CD14-positive monocyte (primary cell): ENCODE measurements around the gene MUC7. TPM values are rescaled to one million over a fixed set of nuclear protein-coding genes. Genes with fewer than 3 reads are reported as not detected.

Experiments
- DNase-seq, 3 donors: peaks; one replicate each; pipeline ENCODE4 v3.0.0-alpha.2; 2011 to 2022
- H2AFZ ChIP-seq: 2 replicates; pipeline ENCODE4 v1.6.0; 2012; ENCODE audit warnings: mild to moderate bottlenecking, low read depth, low read length, inconsistent platforms; ENCODE audit not compliant: insufficient read depth, poor library complexity, severe bottlenecking
- H3K27ac ChIP-seq, 2 donors: 1 replicate in 1 of 2; 2 replicates in 1 of 2; pipeline ENCODE4 v1.5.1; 2012 to 2013; ENCODE audit warnings: low read length in 2 of 2, control low read depth in 1 of 2, inconsistent platforms in 1 of 2, low read depth in 1 of 2, mild to moderate bottlenecking in 1 of 2
- H3K27me3 ChIP-seq, 2 donors: one replicate each; pipeline versions ENCODE4 v1.6.0 to v1.6.1; 2011 to 2013; ENCODE audit warnings: low read length in 2 of 2; ENCODE audit not compliant: control insufficient read depth in 2 of 2, insufficient read depth in 2 of 2
- H3K36me3 ChIP-seq, 2 donors: replicated peaks in 1 of 2; 1 replicate in 1 of 2; 2 replicates in 1 of 2; pipeline versions ENCODE4 v1.5.1 to v1.6.1; 2012 to 2013; ENCODE audit warnings: low read length in 2 of 2, control low read depth in 1 of 2, inconsistent platforms in 1 of 2, mild to moderate bottlenecking in 1 of 2; ENCODE audit not compliant: insufficient read depth in 2 of 2, control insufficient read depth in 1 of 2
- H3K4me1 ChIP-seq, 2 donors: 1 replicate in 1 of 2; 2 replicates in 1 of 2; pipeline versions ENCODE4 v1.5.1 to v1.6.1; 2012 to 2013; ENCODE audit warnings: low read length in 2 of 2, control low read depth in 1 of 2, inconsistent platforms in 1 of 2, mild to moderate bottlenecking in 1 of 2, moderate library complexity in 1 of 2; ENCODE audit not compliant: insufficient read depth in 2 of 2, control insufficient read depth in 1 of 2
- H3K4me2 ChIP-seq: replicated peaks from 2 replicates; pipeline ENCODE3; 2012; ENCODE audit warnings: low read length, moderate library complexity, mild to moderate bottlenecking; ENCODE audit not compliant: poor library complexity, severe bottlenecking; ENCODE audit errors: extremely low read depth
- H3K4me3 ChIP-seq, 3 experiments: fragments of 200-600 bp in 1 of 3; sonication (generic) in 1 of 3; replicated peaks in 1 of 3; 1 replicate in 2 of 3; 2 replicates in 1 of 3; pipeline ENCODE4 v1.5.1; 2011 to 2013; ENCODE audit warnings: low read length in 3 of 3, mild to moderate bottlenecking in 3 of 3, control low read depth in 2 of 3, low read depth in 2 of 3, inconsistent platforms in 1 of 3, moderate library complexity in 1 of 3
- H3K79me2 ChIP-seq: 2 replicates; pipeline ENCODE4 v1.6.0; 2012; ENCODE audit warnings: mild to moderate bottlenecking, control low read depth, inconsistent platforms, low read length, moderate library complexity; ENCODE audit not compliant: insufficient read depth
- H3K9ac ChIP-seq: 2 replicates; pipeline ENCODE4 v1.6.0; 2017; ENCODE audit warnings: low read length, mild to moderate bottlenecking; ENCODE audit not compliant: insufficient read depth, poor library complexity, severe bottlenecking
- H3K9me3 ChIP-seq, 2 donors: replicated peaks in 1 of 2; 1 replicate in 1 of 2; 2 replicates in 1 of 2; pipeline versions ENCODE4 v1.5.1 to v1.6.1; 2012 to 2013; ENCODE audit warnings: low read length in 2 of 2, control low read depth in 1 of 2; ENCODE audit not compliant: control insufficient read depth in 1 of 2, insufficient read depth in 1 of 2
- H4K20me1 ChIP-seq: 2 replicates; pipeline ENCODE4 v1.6.0; 2012; ENCODE audit warnings: mild to moderate bottlenecking, low read length, control low read depth, moderate library complexity; ENCODE audit not compliant: insufficient read depth
- H3K27ac Mint-ChIP-seq, 7 donors: one replicate each; pipeline ENCODE4 v1.8.0; 2020; ENCODE audit warnings: mild to moderate bottlenecking in 7 of 7, mixed read lengths in 7 of 7, moderate library complexity in 6 of 7, inconsistent platforms in 2 of 7
- H3K27me3 Mint-ChIP-seq, 3 donors: one replicate each; pipeline ENCODE4 v1.8.0; 2021 to 2022; ENCODE audit warnings: low read depth in 3 of 3, mild to moderate bottlenecking in 3 of 3, mixed read lengths in 3 of 3, moderate library complexity in 3 of 3, inconsistent platforms in 1 of 3
- H3K36me3 Mint-ChIP-seq, 2 donors: one replicate each; pipeline ENCODE4 v1.8.0; 2020; ENCODE audit warnings: mixed read lengths in 2 of 2, inconsistent platforms in 1 of 2, mild to moderate bottlenecking in 1 of 2
- H3K4me1 Mint-ChIP-seq: one replicate; pipeline ENCODE4 v1.8.0; 2020; ENCODE audit warnings: mild to moderate bottlenecking, mixed read lengths
- H3K4me3 Mint-ChIP-seq, 2 donors: one replicate each; pipeline ENCODE4 v1.8.0; 2020; ENCODE audit warnings: mild to moderate bottlenecking in 2 of 2, mixed read lengths in 2 of 2, moderate library complexity in 1 of 2
- H3K9me3 Mint-ChIP-seq, 7 donors: one replicate each; pipeline ENCODE4 v1.8.0; 2020 to 2022; ENCODE audit warnings: mixed read lengths in 7 of 7, mild to moderate bottlenecking in 6 of 7, moderate library complexity in 6 of 7, inconsistent platforms in 2 of 7
- WGBS: methylation state at CpG from one replicate; pipeline ENCODE4 v1.1.5; 2013; ENCODE audit warnings: missing lambda C conversion rate; ENCODE audit not compliant: insufficient coverage; 5-methylcytosine and 5-hydroxymethylcytosine counted together
- intact Hi-C, 2 donors: fragments of 100-400 bp; cut with micrococcal nuclease; formaldehyde crosslinking; loops; one replicate each; pipeline versions ENCODE4 v1.15.0 to v1.15.1; 2023
- polyA plus RNA-seq, 3 donors: library from polyadenylated mRNA; depleted of rRNA in 1 of 3; unstranded in 2 of 3; stranded (reverse) in 1 of 3; fragments of 300-500 nt in 2 of 3; fragments of >200 nt in 1 of 3; fragmentation: Illumina TruSeq in 2 of 3; gene quantifications; 1 replicate in 2 of 3; 2 replicates in 1 of 3; pipeline ENCODE4 v1.2.3, GENCODE V29; 2012 to 2021
- TF ChIP-seq, protein P1 (sequence below): fragments of 200-600 bp; IDR thresholded peaks from one replicate; pipeline ENCODE4 v1.8.0; 2022; ENCODE audit warnings: antibody characterized with exemption, mild to moderate bottlenecking

Gene MUC7
- polyA plus RNA-seq, 3 donors, result not detected

GRCh38 chr4:70515367-70516250 is 43.6 kb downstream of the MUC7 start:
- Histone ChIP-seq H4K20me1 (no peaks in the 10 kb centered on the region), H3K4me3 (no peak overlapping the region), H3K36me3 (no peaks in the 10 kb centered on the region), H3K4me2 (no peak overlapping the region), H3K4me1 (no peaks in the 10 kb centered on the region), H3K9ac (no peak overlapping the region), H3K79me2 (no peaks in the 10 kb centered on the region), H3K9me3 (no peaks in the 10 kb centered on the region), H3K27ac (no peak overlapping the region), H3K27me3 (no peaks in the 10 kb centered on the region), H2AFZ (no peak overlapping the region)
- Mint-ChIP-seq H3K27me3 (peaks cover 0 to 3% (median 2%) of the 10 kb centered on the region in 3 donors), H3K4me3 (no peak overlapping the region), H3K9me3 (no peaks in the 10 kb centered on the region), H3K36me3 (no peaks in the 10 kb centered on the region), H3K27ac (no peak overlapping the region), H3K4me1 (no peaks in the 10 kb centered on the region)
- intact Hi-C loops, result no loop called here
- DNase-seq, result no peak
- 55% methylated on average over 2 of the region's 4 CpGs for WGBS
- TF ChIP-seq, protein P1, sequence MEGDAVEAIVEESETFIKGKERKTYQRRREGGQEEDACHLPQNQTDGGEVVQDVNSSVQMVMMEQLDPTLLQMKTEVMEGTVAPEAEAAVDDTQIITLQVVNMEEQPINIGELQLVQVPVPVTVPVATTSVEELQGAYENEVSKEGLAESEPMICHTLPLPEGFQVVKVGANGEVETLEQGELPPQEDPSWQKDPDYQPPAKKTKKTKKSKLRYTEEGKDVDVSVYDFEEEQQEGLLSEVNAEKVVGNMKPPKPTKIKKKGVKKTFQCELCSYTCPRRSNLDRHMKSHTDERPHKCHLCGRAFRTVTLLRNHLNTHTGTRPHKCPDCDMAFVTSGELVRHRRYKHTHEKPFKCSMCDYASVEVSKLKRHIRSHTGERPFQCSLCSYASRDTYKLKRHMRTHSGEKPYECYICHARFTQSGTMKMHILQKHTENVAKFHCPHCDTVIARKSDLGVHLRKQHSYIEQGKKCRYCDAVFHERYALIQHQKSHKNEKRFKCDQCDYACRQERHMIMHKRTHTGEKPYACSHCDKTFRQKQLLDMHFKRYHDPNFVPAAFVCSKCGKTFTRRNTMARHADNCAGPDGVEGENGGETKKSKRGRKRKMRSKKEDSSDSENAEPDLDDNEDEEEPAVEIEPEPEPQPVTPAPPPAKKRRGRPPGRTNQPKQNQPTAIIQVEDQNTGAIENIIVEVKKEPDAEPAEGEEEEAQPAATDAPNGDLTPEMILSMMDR, result no peak

- Mint-ChIP-seq H3K27ac (no peak within 1 kb of the TSS), H3K9me3 (no peaks in the 10 kb centered on the region), H3K4me1 (no peaks in the 10 kb centered on the region), H3K36me3 (no peaks in the 10 kb centered on the region), H3K27me3 (peaks cover 0 to 3% (median 2%) of the 10 kb centered on the region in 3 donors), H3K4me3 (no peak within 1 kb of the TSS)
- Histone ChIP-seq H3K4me3 (no peak within 1 kb of the TSS), H3K27ac (no peak within 1 kb of the TSS), H3K4me2 (no peak within 1 kb of the TSS), H2AFZ (no peak within 1 kb of the TSS), H3K4me1 (no peaks in the 10 kb centered on the region), H3K9ac (no peak within 1 kb of the TSS), H3K9me3 (no peaks in the 10 kb centered on the region), H4K20me1 (no peaks in the 10 kb centered on the region), H3K27me3 (no peaks in the 10 kb centered on the region), H3K36me3 (no peaks in the 10 kb centered on the region), H3K79me2 (no peaks in the 10 kb centered on the region)
- TF ChIP-seq, protein P1, result no peak
- WGBS, result no CpG with 5 or more reads among the region's 2 CpGs
- no peak for DNase-seq
- intact Hi-C loops, result no loop called here
Measured at GRCh38 chr4:70518269-70518668, 46.3 kb downstream of the MUC7 start, which contains the start of gene AMTN. Gene AMTN, plus strand, starts transcription at chr4:70518569. Its CDS starts 209 bp downstream, at chr4:70518778.
